GM12874 (cell line): Measurements from ENCODE around the gene TMEM156.

Experiments
- TF ChIP-seq, protein P1 (sequence below): IDR thresholded peaks from 2 replicates; pipeline ENCODE4 v1.5.1; 2011; ENCODE audit warnings: low read depth, mild to moderate bottlenecking, control low read depth, low read length, moderate library complexity; ENCODE audit not compliant: insufficient read depth

The TMEM156 gene

GRCh38 chr4:39043058-39043860 lies 11.1 kb upstream of the TMEM156 start:
- TF ChIP-seq, protein P1, sequence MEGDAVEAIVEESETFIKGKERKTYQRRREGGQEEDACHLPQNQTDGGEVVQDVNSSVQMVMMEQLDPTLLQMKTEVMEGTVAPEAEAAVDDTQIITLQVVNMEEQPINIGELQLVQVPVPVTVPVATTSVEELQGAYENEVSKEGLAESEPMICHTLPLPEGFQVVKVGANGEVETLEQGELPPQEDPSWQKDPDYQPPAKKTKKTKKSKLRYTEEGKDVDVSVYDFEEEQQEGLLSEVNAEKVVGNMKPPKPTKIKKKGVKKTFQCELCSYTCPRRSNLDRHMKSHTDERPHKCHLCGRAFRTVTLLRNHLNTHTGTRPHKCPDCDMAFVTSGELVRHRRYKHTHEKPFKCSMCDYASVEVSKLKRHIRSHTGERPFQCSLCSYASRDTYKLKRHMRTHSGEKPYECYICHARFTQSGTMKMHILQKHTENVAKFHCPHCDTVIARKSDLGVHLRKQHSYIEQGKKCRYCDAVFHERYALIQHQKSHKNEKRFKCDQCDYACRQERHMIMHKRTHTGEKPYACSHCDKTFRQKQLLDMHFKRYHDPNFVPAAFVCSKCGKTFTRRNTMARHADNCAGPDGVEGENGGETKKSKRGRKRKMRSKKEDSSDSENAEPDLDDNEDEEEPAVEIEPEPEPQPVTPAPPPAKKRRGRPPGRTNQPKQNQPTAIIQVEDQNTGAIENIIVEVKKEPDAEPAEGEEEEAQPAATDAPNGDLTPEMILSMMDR = no peak

GRCh38 chr4:39042366-39042765 lies 10.2 kb upstream of the TMEM156 start:
- TF ChIP-seq, protein P1 = no peak

- TF ChIP-seq, protein P1 = no peak
These were observed 6.9 kb upstream of the TMEM156 start for GRCh38 chr4:39039108-39039507.

DNA sequence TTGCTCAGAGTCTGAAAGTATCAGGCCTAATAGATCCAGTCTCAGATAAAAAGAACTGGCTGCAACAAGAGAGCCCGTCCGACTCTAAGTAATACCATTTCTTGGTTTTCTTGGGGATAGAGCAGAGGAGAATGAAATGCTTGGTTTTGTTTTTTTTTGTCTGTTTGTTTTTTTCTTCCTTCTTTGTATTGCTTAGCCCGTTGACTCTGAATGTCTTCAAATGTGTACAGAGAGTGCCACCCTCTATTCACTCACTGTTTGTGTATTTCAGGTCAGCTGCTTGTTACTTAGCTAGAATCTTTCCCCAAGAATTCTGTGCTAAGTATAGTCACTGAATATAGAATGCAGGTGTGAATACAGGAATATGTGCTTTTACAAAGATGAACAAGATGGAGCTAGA lies 5.7 kb upstream of the TMEM156 start:
- TF ChIP-seq, protein P1 = no peak

GRCh38 chr4:39037491-39037825 lies 5.2 kb upstream of the TMEM156 start:
- TF ChIP-seq, protein P1 = no peak

DNA sequence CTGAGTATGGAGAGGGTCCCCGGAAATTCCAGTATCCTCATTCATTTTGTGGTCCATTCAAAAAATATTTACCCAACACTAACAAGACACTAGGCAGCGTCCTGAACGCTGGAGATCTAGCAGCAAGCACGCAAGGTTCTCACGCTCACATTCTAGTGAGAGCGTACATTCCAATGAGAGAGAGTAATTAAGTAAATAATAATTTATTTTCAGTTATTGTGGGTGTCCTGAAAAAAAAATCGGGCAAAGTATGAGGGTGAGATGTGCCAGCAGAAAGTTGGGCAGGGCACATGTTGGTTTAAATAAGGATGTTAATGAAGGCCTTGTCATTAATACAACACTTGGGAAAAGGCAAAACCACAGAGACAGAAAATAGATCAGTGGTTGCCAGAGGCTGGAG lies 4.0 kb upstream of the TMEM156 start:
- TF ChIP-seq, protein P1 = no peak

DNA sequence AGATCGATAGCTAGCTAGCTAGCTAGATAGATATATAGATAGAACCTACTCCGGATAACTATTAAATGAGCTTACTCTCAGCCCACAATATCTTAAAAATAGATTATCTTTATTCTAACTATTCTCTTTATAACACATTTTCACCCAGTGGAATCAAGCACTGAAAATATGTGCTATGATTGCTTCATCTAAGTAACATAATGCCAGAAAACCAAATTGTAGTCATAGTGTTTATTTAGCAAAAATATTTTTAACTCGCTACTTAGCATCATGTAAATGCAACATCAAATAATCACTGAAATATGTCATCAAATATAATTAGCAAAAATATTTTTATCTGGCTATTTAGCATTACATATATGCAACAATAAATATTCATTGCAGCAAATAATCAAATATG lies 1.5 kb downstream of the TMEM156 start:
- TF ChIP-seq, protein P1 = no peak
